Activated T-helper 2 cell treated with anti-CD3 and anti-CD28 coated beads, Interferon-gamma antibody, Interleukin-2, Interleukin-4, amounts not matched to agents 10 μg/mL and 5 μg/mL and 100 μg/mL, durations not matched to agents 14 hours and 24 hours and 36 hours (primary cell): ENCODE results near the gene ARHGAP11A. TPM values are rescaled to one million over a fixed set of nuclear protein-coding genes. Genes with fewer than 3 reads are reported as not detected.
A peak's percentile ranks its signal among the peaks of the same experiment; 100 is the strongest.
"Not testable (repeated sequence)": the region's sequence is repeated elsewhere in the genome, so short reads cannot be mapped to it uniquely, and the experiment has no call there.

Source experiments
- DNase-seq: peaks from one replicate; pipeline ENCODE4 v3.0.0; 2021; ENCODE audit warnings: low spot score
- H3K27ac Mint-ChIP-seq: one replicate; pipeline ENCODE4 v1.8.0; 2021; ENCODE audit warnings: mixed read lengths
- H3K27me3 Mint-ChIP-seq: one replicate; pipeline ENCODE4 v1.8.0; 2021; ENCODE audit warnings: low read depth, mixed read lengths
- H3K36me3 Mint-ChIP-seq: one replicate; pipeline ENCODE4 v1.8.0; 2021; ENCODE audit warnings: low read depth, mixed read lengths
- H3K4me1 Mint-ChIP-seq: one replicate; pipeline ENCODE4 v1.8.0; 2021; ENCODE audit warnings: low read depth, mixed read lengths
- H3K4me3 Mint-ChIP-seq: one replicate; pipeline ENCODE4 v1.8.0; 2021; ENCODE audit warnings: low read depth, mild to moderate bottlenecking, moderate library complexity, mixed read lengths
- H3K9me3 Mint-ChIP-seq: one replicate; pipeline ENCODE4 v1.8.0; 2021; ENCODE audit warnings: mixed read lengths
- intact Hi-C: fragments of 100-400 bp; cut with micrococcal nuclease; formaldehyde crosslinking; loops from one replicate; pipeline ENCODE4 v1.15.1; 2023
- total RNA-seq: library from RNA; stranded (reverse); gene quantifications from 2 replicates; pipeline ENCODE4 v1.2.3, GENCODE V29; 2022

ARHGAP11A gene, protein sequence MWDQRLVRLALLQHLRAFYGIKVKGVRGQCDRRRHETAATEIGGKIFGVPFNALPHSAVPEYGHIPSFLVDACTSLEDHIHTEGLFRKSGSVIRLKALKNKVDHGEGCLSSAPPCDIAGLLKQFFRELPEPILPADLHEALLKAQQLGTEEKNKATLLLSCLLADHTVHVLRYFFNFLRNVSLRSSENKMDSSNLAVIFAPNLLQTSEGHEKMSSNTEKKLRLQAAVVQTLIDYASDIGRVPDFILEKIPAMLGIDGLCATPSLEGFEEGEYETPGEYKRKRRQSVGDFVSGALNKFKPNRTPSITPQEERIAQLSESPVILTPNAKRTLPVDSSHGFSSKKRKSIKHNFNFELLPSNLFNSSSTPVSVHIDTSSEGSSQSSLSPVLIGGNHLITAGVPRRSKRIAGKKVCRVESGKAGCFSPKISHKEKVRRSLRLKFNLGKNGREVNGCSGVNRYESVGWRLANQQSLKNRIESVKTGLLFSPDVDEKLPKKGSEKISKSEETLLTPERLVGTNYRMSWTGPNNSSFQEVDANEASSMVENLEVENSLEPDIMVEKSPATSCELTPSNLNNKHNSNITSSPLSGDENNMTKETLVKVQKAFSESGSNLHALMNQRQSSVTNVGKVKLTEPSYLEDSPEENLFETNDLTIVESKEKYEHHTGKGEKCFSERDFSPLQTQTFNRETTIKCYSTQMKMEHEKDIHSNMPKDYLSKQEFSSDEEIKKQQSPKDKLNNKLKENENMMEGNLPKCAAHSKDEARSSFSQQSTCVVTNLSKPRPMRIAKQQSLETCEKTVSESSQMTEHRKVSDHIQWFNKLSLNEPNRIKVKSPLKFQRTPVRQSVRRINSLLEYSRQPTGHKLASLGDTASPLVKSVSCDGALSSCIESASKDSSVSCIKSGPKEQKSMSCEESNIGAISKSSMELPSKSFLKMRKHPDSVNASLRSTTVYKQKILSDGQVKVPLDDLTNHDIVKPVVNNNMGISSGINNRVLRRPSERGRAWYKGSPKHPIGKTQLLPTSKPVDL
- total RNA-seq: 103 and 110 TPM in 2 replicates

DNA sequence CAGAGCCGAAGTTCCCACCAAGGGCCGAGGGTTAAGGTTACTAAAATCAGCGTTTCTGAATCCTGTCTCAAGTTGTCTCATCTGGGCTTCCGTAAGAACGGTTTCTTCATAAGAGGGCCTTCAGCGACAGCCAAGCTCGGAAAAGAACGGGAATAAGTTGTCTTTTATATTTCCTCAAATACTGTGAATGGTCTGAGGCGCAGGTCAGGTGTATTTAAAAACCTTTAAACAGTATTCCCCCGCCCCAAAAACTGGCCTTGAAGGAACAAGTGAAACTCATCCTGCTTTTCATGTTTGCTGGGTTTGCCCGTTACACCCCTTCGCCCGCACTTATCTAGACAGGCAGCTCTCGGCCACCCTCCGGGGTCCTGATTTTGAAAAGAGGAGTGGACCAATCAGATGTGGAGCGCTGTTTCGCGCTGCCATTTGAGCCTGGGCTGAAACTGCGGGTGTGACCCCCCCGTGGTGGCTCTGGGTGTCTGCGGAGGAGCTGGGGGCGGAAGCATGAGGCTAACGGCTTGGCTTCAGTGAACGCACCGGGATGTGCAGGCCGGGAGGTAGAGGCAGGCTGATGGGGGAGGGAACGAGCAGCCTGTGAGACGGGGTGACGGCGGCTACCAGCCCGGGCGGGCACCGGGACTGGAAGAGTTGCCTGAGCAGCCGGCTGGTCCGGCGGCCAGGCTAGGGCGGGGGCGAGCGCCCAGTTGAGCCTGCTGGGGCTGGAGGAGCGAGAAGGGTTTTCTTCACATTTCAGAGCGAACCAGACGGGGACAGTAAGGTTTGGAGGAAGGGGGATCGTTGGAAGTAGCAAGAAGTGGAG is at the start of gene ARHGAP11A:
TSS of gene ARHGAP11A (plus strand) at position 454 of the 820 bp plus-strand sequence. CDS start 708 bp downstream, outside the sequence.
- peak; percentile 84 for DNase-seq
- Mint-ChIP-seq H3K27ac (peak within 1 kb of the TSS; percentile 97), H3K4me3 (peak within 1 kb of the TSS; percentile 98), H3K4me1 (peaks cover 12% of the 10 kb centered on the region), H3K36me3 (peaks cover 25% of the 10 kb centered on the region)
- intact Hi-C loops, H3K9me3 Mint-ChIP-seq, H3K27me3 Mint-ChIP-seq: not testable (repeated sequence)

DNA sequence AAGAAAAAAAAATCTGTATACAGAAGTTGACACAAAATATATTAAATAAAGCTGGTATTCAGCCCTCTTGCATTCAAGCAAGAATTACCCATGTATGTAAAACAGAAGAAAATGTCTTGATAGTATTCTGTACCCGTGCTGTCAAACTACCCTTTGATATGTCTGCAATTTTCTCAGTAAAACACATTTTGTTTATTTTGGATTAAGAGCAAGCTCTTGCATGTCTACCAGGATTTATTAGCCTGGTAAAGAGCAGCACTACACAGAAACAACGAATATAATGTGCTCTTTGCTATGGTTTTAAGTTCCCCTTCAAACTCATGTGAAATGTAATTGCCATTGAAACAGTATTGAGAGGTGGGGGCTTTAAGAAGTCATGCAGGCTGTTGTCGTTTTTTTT is 46.3 kb upstream of the ARHGAP11A start:
- DNase-seq, intact Hi-C loops, H3K27me3 Mint-ChIP-seq, H3K4me1 Mint-ChIP-seq, H3K36me3 Mint-ChIP-seq, H3K4me3 Mint-ChIP-seq, H3K27ac Mint-ChIP-seq, H3K9me3 Mint-ChIP-seq: not testable (repeated sequence)

DNA sequence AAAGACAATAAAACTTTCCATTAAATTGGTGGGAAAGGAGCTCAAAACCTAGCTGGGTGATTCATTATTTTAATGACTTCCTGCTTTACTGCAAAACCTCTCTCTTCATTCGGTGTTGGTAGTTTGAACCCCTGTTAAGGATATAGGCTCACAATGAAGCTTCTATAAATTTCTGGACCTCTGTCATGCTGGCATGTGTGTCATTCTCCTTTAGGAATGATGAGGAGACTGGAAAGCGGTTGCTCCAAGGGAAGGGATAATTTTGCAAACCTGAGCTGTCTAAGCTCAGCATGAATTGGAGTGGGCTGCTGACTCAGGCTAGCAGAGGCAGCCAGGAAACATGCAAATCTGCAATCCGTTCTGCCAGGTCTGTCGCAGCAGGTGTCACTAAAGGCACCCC is 36.8 kb upstream of the ARHGAP11A start:
- intact Hi-C loops, DNase-seq, H3K27me3 Mint-ChIP-seq, H3K4me1 Mint-ChIP-seq, H3K36me3 Mint-ChIP-seq, H3K9me3 Mint-ChIP-seq: not testable (repeated sequence)
- Mint-ChIP-seq H3K4me3 (peak overlapping the region; percentile 4), H3K27ac (peak overlapping the region; percentile 66)

DNA sequence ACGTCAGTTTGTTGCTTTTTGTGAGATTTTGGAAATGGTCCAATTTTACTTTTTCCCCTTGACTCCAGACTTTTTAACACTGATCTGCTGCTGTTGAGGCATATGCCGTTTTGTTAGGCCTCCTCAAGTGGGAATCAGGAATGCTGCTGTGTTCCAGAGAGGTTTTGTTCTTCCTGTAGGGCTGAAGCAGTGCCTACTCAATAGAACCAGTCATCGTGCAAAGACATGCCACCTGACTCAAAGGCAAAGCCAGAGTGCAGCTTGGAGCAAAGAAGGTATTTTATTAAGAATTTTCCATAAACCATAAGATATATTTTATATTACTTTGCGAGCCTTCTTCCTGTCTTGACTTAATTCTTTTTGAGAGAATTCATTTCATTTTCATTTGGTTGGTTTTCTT is 29.5 kb upstream of the ARHGAP11A start:
- intact Hi-C loops, H3K36me3 Mint-ChIP-seq, DNase-seq, H3K9me3 Mint-ChIP-seq, H3K27me3 Mint-ChIP-seq, H3K27ac Mint-ChIP-seq, H3K4me3 Mint-ChIP-seq, H3K4me1 Mint-ChIP-seq: not testable (repeated sequence)

DNA sequence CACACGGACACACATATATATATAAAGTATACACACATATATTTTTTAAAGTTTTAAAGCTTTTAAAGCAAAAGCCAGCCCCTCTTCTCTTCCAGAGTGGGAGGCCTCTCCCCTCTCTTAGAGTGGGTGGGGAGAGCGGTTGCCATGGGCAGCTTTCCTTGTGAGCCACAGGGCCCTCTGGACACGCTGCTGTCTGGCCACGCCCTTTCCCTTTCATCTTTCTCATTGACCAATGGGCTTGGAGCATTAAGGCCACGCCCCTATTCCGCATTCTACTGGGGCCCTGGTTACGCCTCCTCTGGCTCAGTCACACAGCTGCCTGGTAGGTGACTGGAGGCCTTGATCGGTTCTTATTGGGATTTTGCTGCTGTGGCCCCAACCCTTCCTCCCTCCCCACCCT is 22.2 kb upstream of the ARHGAP11A start, which contains the start of gene GOLGA8N:
TSS of gene GOLGA8N (plus strand) at position 306 of the 400 bp plus-strand sequence.
- H3K27ac Mint-ChIP-seq, H3K4me3 Mint-ChIP-seq, H3K27me3 Mint-ChIP-seq, H3K36me3 Mint-ChIP-seq, H3K4me1 Mint-ChIP-seq, H3K9me3 Mint-ChIP-seq, intact Hi-C loops, DNase-seq: not testable (repeated sequence)

DNA sequence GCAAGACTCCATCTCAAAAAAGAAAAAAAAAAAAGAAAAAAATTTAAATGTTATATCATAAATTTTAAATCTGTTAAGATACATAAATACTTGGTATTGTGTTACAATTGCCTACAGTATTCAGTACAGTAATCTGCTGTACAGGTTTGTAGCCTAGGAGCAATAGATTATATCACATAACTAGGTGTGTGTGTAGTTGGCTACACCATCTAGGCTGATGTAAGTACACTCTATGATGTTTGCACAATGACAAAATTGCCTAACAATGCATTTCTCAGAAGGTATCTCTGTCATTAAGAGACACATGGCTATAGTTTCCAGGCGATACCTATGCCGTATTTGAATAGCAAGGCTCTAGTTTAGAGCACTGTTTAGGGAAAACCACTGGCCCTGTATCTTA is 5.8 kb upstream of the ARHGAP11A start:
- intact Hi-C loops, H3K27ac Mint-ChIP-seq, H3K9me3 Mint-ChIP-seq, H3K27me3 Mint-ChIP-seq, H3K36me3 Mint-ChIP-seq, H3K4me1 Mint-ChIP-seq, H3K4me3 Mint-ChIP-seq, DNase-seq: not testable (repeated sequence)

DNA sequence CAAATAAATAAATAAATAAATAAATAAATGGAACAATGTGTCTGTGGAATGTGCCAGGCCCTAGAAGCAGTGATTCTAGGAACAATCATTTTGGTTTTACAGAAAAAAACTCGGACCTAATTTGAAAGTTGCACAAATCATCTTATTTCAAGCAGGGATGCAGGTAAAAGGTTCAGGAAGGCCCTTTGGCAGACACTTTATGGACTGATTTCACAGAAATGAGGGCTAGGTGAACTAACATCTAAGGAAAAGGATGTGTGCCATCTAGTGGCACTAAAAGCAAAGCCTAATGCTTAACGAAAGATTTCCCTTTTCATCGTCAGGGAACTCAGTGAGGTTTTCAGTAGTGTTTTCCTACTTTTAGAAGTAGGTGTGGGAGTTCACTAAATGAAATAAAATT is 4.6 kb upstream of the ARHGAP11A start:
- intact Hi-C loops, H3K4me3 Mint-ChIP-seq, DNase-seq: not testable (repeated sequence)

DNA sequence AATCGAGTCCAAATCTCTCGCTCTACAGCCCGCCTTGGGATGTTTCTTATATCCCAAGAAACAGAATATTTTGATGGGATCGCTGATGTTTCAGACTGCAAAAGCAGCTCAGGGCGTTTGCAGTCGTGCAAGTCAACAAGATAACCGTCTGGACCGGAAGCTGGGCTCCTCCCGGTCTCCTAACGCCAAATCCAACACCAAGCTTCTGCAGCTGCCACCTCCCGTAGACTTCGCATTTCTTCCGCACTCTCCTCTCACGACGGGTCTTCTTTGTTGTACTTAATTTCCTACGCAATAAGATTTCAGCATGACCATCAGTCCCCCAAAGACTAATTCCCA is 623 bp upstream of the ARHGAP11A start:
- intact Hi-C loops, H3K9me3 Mint-ChIP-seq, DNase-seq, H3K27me3 Mint-ChIP-seq: not testable (repeated sequence)
- Mint-ChIP-seq H3K4me3 (peak overlapping the region; percentile 98), H3K4me1 (peaks cover 12% of the 10 kb centered on the region), H3K36me3 (peaks cover 25% of the 10 kb centered on the region), H3K27ac (peak overlapping the region; percentile 97)

More for the DNA sequence above, 4.6 kb upstream of the ARHGAP11A start:
- not testable (repeated sequence) for H3K4me1 Mint-ChIP-seq, H3K9me3 Mint-ChIP-seq, H3K27me3 Mint-ChIP-seq, H3K36me3 Mint-ChIP-seq, H3K27ac Mint-ChIP-seq

DNA sequence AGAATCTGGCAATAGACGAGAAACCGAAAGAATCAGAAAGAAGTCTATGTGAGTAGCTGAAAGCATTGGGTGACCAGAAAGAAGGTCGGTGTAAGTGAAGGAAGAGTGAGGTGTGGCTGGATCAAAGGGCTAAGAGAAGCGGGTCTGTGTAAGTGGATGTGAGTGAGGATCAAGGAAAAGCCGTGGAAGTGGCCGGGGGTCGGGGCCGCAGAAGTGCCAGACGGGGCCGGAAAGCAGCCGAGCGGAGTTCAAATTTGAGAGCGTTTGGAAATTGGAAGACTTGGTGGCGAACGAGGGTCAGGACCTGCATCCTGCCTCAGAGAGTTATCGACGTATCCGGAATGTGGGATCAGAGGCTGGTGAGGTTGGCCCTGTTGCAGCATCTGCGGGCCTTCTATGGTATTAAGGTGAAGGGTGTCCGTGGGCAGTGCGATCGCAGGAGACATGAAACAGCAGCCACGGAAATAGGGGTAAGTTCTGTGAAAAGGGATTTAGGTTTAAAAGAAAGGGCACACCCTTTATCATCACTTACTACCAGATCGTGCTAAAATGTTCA is 645 bp downstream of the ARHGAP11A start:
- DNase-seq, intact Hi-C loops, H3K27me3 Mint-ChIP-seq, H3K9me3 Mint-ChIP-seq: not testable (repeated sequence)
- H3K27ac Mint-ChIP-seq: peak overlapping the region; percentile 97
- H3K4me1 Mint-ChIP-seq: peaks cover 12% of the 10 kb centered on the region
- peak overlapping the region; percentile 98 for H3K4me3 Mint-ChIP-seq
- peaks cover 25% of the 10 kb centered on the region for H3K36me3 Mint-ChIP-seq

DNA sequence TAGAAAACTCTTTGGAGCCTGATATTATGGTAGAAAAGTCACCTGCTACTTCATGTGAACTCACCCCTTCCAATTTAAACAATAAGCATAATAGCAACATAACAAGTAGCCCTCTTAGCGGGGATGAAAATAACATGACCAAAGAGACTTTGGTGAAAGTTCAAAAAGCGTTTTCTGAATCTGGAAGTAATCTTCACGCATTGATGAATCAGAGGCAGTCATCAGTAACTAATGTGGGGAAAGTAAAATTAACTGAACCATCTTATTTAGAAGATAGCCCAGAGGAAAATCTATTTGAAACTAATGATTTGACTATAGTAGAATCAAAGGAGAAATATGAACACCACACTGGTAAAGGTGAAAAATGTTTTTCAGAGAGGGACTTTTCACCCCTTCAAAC is 21.1 kb downstream of the ARHGAP11A start:
- Mint-ChIP-seq H3K4me1 (peaks cover 9% of the 10 kb centered on the region), H3K4me3 (no peak overlapping the region), H3K36me3 (peaks cover 66% of the 10 kb centered on the region), H3K27ac (peak overlapping the region; percentile 1), H3K27me3 (no peaks in the 10 kb centered on the region), H3K9me3 (no peaks in the 10 kb centered on the region)
- intact Hi-C loops: no loop called here
- no peak for DNase-seq

DNA sequence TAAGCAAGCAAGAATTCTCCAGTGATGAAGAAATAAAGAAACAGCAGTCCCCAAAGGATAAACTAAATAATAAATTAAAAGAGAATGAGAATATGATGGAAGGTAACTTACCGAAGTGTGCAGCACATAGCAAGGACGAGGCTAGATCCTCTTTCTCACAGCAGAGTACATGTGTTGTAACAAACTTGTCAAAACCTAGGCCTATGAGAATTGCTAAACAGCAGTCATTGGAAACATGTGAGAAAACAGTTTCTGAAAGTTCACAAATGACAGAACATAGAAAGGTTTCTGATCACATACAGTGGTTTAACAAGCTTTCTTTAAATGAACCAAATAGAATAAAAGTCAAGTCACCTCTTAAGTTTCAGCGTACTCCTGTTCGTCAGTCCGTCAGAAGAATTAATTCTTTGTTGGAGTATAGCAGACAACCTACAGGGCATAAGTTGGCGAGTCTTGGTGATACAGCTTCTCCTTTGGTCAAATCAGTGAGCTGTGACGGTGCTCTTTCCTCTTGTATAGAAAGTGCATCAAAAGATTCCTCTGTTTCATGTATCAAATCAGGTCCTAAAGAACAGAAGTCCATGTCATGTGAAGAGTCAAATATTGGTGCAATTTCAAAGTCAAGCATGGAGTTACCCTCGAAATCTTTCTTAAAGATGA is 21.7 kb downstream of the ARHGAP11A start:
- no peak overlapping the region for H3K27ac Mint-ChIP-seq
- DNase-seq: no peak
- H3K4me3 Mint-ChIP-seq: no peak overlapping the region
- peaks cover 9% of the 10 kb centered on the region for H3K4me1 Mint-ChIP-seq
- H3K36me3 Mint-ChIP-seq: peaks cover 72% of the 10 kb centered on the region
- intact Hi-C loops: no loop called here
- no peaks in the 10 kb centered on the region for H3K27me3 Mint-ChIP-seq
- no peaks in the 10 kb centered on the region for H3K9me3 Mint-ChIP-seq

DNA sequence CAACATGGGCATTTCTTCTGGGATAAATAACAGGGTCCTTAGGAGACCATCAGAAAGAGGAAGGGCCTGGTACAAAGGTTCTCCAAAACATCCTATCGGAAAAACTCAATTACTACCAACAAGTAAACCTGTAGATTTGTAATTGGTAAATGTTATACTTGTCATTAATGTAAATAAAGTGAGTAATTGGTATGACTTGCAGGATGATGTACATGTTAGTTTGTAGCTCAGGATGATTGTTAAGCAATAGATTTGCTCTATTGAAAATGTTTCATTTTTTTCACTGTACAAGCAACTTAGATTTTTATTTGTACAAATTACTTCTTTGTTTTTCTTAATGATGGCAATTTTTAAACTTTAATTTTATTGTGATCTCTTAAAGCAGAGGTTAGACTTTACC is 22.4 kb downstream of the ARHGAP11A start:
- peaks cover 71% of the 10 kb centered on the region for H3K36me3 Mint-ChIP-seq

More for the DNA sequence above, 22.4 kb downstream of the ARHGAP11A start:
- DNase-seq: no peak
- Mint-ChIP-seq H3K27me3 (no peaks in the 10 kb centered on the region), H3K9me3 (no peaks in the 10 kb centered on the region), H3K4me1 (peaks cover 9% of the 10 kb centered on the region), H3K27ac (no peak overlapping the region), H3K4me3 (no peak overlapping the region)
- intact Hi-C loops: no loop called here
